Uterine smooth muscle cell (primary cell): ENCODE results near the gene SLC2A1. TPM values are rescaled to one million over a fixed set of nuclear protein-coding genes. Genes with fewer than 3 reads are reported as not detected.

Source experiments
- total RNA-seq: library from RNA; depleted of rRNA; stranded (reverse); fragments of >200 nt; gene quantifications from 2 replicates; pipeline ENCODE4 v1.2.3, GENCODE V29; 2014

Gene SLC2A1
- total RNA-seq = 76.0 and 113 TPM in 2 replicates

GRCh38 chr1:42958488-42959319, at the start of gene SLC2A1:
Gene SLC2A1, minus strand, starts transcription at chr1:42958868. Its CDS starts 217 bp downstream, at chr1:42958651.

Other genes starting within 250 kb of the SLC2A1 start
- gene CLDN19, start 218.6 kb downstream of the SLC2A1 start, total RNA-seq = not detected in 2 replicates
- gene P3H1, start 191.8 kb downstream of the SLC2A1 start, total RNA-seq = 94.4 and 146 TPM in 2 replicates
- gene C1orf50, start 191.6 kb downstream of the SLC2A1 start, total RNA-seq = 4.8 and 8.2 TPM in 2 replicates
- under 0.01 and 0.12 TPM in 2 replicates for gene TMEM269, start 173.9 kb downstream of the SLC2A1 start, total RNA-seq
- gene ERMAP, start 141.7 kb downstream of the SLC2A1 start, total RNA-seq = 10.2 and 18.2 TPM in 2 replicates
- gene SVBP, start 141.5 kb downstream of the SLC2A1 start, total RNA-seq = 13.2 and 13.4 TPM in 2 replicates
- 10.0 and 10.4 TPM in 2 replicates for gene ZNF691, start 112.3 kb downstream of the SLC2A1 start, total RNA-seq
- gene EBNA1BP2, start 213.4 kb upstream of the SLC2A1 start, total RNA-seq = 92.6 and 174 TPM in 2 replicates
- 0.22 and 0.75 TPM in 2 replicates for gene CFAP57, start 213.5 kb upstream of the SLC2A1 start, total RNA-seq